ENCODE measurements around the gene FBXL17.
"Not testable (repeated sequence)": the region's sequence is repeated elsewhere in the genome, so short reads cannot be mapped to it uniquely, and the experiment has no call there.

Gene FBXL17
- 7.8 to 39.3 (median 26.5) reads per million in 17 experiments for total RNA-seq

DNA sequence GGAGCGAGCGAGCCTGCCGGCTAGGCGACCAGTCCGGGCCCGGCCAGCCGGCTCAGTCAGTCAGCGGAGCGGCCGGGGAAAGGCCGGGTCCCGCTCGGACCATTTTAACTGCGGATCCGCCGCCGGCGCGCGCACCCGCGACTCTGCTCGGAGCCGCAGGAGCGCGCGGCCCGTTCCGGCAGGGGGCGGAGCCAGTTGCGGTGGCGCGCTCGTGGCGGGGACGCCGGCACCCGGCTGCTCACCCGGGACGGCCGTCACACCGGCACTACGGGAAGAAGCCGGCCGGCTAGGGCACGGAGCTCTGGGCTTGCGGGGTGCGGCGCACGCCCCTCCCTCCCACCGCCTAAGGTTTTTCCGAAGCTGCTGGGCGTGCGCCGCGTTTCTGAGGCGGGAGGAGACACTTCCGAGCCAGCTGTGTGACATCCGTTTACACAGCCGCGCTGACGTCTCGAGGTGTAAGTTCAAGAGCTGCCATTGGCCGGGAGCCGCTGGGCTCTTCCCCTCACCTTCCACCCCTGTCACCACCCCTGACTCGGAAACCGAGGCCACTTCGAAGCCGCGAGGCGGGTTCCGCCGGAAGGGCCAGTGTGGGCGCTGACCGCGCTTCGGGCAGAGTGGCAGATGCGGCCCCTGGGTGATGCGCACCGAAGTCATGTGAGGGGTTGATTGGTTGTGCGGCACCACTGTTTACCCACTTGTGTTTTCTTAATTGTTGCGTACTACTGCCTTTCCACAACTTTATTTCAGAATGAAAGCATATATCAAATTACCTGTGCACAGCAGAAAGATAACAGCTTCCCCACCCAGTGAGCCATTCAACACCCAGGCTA, at the start of gene FBXL17:
Gene FBXL17 (minus strand): TSS at position 145 of the 830 bp plus-strand sequence.
- peak; percentile 97 to 99 (median 98) for DNase-seq

DNA sequence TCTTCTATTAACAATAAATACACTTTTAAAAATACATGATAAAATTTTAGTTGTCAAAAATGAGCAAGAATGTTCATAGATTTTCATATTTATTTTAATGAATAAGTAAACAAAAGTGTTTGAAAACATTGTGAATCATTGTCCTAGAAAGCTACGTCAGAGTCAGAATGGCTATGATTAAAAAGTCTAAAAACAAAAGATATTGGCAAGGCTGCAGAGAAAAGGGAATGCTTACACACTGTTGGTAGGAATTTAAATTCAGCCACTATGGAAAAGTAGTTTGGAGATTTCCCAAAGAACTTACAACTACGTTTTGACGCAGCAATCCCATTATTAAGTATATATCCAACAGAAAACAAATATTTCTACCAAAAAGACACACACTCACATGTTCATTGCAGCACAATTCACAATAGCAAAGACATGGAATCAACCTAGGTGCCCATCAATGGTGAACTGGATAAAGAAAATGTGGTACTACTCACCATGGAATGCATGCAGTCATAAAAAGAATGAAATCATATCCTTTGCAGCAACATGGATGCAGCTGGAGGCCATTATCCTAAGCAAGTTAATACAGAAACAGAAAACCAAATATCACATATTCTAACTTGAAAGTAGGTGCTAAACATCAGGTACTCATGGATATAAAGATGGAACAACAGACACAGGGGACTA, 49.2 kb upstream of the FBXL17 start:
- DNase-seq, result no peak

DNA sequence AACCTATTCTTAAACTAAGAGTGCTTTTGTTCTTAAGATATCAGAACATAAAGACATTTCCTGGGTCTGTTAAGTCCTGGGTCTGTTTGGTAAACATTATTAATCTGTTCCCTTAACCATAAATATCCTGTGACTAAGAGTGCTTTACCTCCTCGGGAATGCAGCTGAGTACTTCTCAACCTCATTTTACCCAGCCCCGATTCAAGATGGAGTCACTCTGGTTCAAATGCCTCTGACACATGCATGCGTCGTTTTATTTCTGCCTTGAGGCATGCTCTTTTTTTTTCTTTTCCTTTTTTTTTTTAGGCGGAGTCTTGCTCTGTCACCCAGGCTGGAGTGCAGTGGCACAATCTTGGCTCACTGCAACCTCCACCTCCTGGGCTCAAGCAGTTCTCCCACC, 39.8 kb upstream of the FBXL17 start:
- DNase-seq, result no peak

DNA sequence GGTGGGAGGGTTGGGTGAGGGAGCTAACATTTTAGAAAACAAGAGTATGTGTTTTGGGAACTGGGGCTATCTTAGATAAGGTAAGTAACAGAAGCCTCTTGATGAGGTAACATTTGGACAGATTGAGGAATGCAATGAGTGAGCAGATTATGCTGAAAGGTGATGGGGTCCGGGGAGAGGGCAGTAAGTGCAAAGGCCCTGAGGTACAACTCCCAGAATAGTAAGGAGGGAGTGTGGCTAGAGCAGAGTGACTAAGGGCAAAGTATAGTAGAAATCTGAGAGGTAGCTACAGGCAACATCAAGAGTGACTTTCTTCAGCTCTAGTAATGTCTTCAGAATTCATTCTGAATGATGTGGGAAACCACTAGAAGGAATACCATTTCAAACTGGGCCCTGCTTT, 38.9 kb upstream of the FBXL17 start:
- no peak for DNase-seq

DNA sequence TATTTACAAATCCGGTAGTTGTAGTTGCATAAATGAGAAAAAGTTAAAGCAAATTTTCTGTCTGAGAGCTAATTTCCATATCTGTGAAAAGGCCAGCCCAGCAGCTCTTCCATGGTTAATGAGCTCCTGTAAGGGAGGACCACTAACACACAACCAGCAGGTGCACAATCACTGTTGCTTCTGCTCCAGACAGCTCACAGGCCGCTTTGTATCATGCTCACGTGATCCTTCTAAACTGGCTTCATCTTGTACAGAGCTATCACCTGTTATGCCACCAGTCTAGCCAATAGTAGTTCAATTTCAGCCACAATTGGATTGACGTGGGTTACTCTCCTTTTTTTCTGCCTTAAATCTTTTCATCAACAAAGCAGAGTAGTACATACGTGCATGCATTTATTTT, 38.3 kb upstream of the FBXL17 start:
- no peak for DNase-seq

DNA sequence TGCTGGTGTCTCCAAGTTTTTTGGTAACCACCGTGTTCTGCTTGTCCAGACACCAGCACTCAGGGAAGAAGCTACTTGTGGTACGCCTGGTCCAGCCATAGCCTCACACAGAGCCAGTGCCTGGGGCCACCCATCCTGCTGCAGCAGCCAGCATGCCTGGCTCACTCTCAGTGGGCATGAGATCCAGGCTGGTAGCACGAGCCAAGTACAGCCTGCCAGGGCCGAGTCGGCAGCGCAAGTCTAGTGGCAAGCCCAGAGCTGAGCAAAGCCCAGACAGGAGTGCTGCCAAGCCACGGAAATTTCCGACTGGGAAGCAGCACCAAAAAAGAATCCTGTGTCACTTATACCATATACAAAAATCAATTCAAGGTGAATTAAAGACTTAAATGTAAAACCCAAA, 36.3 kb upstream of the FBXL17 start:
- no peak for DNase-seq

DNA sequence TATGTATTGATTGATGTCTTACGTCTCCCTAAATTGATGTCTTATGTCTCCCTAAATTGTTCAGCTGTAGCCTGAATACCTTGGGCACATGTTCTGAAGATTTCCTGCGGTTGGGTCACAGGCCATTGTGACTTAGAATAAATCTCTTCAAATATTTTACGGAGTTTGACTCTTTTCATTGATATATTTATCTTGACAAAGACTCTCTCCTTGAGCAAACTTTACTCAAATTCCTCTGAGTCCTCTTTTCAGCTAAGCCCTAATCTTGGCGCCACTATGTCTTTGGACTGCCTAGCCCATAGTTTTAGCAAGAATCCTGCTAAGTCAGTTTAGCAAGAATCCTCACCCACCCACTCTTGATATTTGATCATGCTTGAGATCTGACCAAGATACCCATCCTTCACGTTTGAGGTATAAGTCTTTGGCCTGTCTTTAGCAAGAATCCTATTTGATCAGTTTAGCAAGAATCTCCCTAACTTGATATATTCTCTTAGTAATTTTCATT, 35.3 kb upstream of the FBXL17 start:
- DNase-seq, result no peak

DNA sequence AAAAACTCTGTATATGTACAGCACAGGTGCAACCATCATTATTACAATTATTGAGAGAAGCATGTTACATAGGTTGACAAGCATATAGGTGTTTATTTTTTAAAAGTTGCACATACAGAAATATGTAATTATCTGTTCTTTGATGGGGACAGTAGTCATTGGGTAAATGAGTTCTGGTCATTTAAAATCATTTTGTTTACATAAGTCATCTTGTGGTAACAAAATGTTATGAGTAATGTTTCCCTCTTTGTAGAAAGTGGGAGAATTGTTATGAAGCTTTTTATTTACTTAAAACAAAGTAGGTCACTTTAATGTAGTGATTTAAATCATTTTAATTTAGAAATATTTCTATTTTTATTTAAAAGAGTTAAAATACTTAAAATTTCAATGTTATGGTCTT, 33.8 kb upstream of the FBXL17 start:
- DNase-seq, result no peak

DNA sequence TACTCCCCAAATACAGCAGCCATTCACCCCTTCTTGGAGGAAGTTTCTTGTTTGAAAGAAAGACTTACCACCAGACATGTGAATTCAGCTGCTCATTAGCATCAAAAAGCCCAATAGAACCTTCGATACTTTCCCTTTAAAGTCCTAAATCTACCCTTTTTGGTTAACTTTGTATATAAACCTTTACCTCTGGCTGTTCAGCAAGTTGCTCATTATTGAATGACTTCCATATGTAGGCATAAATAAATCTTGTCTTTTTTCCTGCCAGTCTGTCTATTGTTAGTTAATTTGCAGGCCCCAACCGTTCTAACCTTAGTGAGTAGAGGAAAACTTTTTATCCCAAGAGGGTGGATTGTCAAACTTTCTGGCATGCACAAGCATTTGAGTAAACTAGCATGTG, 27.9 kb upstream of the FBXL17 start:
- DNase-seq, result no peak

DNA sequence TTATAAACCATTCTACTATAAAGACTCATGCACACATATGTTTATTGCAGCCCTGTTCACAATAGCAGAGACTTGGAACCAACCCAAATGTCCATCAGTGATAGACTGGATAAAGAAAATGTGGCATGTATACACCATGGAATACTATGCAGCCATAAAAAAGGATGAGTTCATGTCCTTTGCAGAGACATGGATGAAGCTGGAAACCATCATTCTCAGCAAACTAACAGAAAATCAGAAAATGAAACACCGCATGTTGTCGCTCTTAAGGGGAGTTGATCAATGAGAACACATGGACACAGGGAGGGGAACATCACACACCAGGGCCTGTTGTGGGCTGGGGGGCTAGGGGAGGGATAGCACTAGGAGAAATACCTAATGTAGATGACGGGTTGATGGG, 23.3 kb upstream of the FBXL17 start:
- DNase-seq, result not testable (repeated sequence)

DNA sequence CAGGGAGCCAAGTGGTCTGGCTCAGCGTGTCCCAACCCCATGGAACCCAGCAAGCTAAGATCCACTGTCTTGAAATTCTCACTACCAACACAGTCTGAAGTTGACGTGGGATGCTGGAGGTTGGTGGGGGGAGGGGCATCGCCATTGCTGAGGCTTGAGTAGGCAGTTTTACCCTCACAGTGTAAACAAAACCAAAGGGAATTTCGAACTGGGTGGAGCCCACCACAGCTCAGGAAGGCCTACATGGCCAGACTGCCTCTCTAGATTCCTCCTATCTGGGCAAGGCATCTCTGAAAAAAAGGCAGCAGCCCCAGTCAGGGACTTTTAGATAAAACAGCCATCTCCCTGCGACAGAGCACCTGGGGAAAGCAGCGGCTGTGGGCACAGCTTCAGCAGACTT, 17.1 kb upstream of the FBXL17 start:
- DNase-seq, result no peak

DNA sequence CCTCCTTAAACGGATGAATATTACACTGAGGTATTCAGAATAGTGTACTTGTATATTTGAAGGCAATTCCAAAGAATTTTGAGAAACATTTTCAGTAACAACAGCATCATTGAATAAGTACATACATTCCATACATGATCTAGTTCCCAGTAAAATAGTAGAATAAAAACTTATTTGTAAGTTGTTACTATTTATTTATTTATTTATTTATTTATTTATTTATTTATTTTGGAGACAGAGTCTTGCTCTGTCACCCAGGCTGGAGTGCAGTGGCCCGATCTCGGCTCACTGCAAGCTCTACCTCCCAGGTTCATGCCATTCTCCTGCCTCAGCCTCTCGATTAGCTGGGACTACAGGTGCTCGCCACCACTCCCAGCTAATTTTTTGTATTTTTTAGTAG, 14.9 kb upstream of the FBXL17 start:
- DNase-seq, result not testable (repeated sequence)

DNA sequence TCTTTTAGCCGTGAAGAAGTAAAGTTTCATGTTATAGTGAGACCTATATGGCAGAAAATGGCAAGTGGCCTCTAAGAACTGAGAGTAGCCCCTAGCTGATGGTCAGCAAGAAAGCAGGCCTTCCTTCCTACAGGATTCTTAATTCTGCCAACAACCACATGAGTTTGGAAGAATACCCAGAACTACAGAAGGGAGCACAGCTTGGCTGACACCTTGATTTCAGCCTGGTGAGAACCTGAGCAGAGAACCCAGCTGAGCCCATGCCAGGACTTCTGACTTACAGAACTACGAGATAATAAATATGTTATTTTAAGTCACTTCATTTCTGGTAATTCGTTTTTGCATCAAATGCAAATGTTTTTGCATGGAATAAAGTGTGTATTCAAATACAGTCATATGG, 5.9 kb upstream of the FBXL17 start:
- no peak for DNase-seq

DNA sequence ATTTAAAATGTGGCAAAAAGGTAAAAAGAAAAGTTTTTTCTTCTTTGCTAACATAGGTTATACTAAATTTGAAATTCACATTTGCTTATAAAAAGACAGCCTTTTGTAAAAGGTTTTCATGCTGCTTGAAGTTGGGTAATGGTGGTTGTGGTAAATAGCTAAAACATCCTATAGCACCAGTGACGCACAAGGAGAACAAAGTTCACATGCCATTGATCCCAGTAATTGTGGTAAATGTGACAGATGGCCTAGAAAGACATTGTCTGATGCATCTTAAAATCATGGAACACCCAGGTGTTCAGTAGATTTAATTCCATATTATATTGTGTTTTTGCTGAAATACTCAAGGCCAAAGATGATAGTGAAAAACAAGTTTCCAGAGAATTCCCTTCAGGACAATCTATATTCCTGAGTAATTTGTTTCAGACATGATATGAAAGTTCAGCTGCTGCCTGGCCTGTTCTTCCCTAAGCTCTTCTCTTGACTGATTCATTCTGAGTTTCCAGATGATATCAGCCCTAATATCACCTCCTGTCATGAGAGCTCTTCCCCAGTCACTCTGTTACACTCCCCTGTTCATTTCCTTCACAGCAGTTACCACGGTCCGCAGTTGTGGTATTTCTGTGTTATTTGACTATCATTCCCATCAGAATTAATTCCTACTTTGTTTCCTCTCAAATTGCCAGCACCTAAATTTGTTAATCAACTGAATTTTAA, 4.6 kb upstream of the FBXL17 start:
- DNase-seq, result no peak

DNA sequence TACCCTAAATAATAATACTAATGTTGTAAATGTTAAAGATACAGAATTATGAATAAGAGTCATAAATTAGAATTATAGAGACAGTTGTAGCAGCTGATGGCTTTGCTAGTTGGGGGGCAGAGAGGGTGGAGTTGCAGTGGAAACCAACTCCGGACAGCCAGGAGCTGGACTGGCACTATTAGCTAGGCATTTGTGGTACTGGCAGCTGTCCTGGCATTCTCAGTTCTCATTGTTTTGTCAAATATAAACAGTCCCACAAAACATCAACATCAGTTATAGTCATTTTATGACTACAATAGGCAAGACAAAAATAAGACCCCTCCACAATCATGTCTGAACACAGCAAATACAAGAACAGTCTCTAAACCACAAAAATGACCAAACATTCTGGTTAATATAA, 2.8 kb upstream of the FBXL17 start:
- DNase-seq, result no peak

DNA sequence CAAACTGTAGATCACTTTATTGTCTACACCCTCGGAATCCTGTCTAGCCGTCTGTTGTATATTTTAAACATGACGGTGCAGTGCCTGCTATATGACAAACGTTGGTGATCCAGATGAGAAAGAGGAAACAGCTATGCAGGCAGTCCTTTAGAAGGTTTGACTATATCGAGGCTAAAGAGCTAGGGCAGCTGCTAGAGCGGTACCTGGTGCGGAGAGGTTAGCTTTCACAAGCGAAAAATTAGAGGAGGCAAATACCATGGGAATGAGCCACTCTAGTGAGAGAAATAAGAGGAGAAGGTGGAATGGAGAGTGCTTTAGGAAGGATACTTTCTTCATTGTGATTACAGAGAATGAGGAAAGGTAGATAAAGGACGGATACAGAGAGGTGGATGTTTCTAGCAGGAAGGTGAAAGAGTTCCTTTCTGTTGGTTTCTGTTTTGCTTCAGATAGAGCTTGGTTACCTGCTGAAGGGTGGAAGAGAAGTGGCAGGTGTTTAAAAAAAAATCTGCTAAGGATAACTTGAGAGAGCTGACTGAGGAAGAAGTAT, 959 bp upstream of the FBXL17 start:
- peak; percentile 26 to 62 (median 55) for DNase-seq

DNA sequence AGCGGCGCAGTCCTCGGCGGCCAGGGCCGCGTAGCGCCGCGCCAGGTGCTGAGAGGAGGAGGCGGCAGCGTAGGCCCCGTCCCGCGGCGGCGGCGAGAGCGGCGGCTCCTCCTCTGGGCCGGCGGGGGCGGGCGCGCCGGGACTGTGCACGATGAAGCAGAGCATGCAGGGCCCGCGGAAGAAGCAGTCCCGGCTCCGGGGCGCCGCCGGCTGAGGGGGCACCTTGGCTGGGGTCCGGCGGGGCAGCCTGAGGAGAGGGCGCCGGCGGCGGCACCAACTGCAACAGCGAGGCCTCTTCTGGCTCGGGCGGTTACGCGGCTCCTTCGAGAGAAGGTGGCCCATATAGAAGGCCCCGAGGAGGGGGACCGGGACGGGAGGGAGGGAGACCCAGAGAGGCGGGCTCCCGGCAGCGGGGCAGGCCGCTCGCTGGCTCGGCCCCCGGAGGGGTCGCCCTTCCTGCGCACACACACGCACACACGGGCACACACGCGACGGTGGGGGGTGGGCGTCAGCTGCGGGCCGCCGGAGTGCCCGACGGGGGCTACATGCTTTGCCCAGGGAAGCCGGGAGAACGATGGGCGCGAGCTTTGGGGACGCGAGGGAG, 446 bp downstream of the FBXL17 start:
- peak; percentile 82 to 94 (median 88) for DNase-seq

DNA sequence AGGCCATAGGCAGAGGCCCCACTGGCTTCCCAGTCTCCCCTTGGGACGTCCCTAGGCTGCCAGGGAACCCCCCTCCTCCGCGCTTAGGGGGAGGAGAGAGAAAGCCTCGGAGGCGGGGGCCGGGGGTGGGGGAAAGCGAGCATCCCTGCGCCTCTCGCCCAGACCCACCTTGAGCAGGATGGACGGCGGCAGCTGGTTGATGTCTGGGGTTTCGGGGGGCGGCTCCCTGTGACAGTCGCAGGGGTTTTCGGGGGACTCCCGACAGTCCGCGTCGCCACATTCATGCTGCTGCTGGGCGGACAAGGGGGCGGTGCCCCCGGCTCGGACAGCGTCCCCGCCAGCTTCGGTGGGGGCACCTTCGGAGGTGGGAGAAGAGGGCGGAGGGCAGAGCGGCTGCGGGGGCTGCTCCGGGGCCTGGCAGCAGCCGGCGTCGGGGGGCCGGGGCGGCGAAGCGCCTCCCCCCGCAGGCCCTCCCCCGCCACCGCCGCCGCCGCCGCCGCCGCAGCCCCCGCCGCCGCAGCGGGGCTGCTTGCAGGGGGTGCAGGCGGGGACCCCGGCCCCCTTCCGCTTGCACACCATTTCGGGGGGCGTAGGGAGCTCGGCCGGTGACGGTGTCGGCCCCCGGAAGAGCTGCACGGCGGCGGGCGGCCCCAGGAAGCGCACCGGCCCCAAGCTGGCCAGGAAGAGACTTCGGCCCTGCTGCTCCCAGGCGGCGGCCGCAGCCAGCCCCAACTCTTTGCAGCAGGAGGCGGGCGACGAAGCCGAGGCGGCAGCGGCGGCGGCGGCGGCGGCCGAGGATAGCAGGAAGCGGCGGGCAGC, 1.2 kb downstream of the FBXL17 start:
- peak; percentile 29 to 60 (median 49) for DNase-seq

DNA sequence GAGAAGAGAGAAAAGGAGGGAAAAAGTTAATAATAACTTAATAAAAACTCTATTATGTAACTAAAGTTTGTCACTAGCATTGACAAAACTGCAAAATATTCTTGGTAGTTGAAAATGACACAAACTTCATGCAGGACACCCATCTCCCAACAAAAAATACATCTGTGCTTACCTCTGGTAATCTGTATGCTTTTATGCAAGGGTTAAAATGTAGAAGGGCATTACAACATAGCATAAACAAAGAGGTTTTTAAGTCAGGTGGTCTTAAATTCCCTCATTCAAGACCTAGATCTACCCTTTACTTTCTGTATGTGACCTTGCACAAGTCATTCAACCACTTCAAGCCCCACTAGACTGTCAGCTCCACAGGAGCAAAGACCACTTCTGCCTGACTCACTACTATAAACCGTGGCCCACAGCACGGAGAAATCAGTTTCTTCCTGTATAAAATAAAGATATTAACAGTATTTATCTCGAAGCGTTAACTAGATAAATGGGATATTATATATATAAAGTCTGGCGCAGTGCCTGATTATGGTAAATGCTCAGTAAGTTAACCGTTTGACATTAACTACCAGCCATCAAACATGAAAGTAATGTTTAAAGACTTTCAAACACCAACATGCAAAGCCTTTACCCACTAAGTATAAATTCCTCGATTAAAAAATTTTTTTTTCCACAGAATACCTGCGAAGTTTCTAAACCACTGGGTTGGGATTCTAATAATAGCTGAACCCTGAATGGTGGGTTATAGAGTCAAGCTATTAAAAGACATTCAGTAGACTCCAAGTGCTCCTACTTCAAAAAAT, 2.0 kb downstream of the FBXL17 start:
- peak in 3 of 4 experiments; percentile 10 to 22 (median 20) for DNase-seq

DNA sequence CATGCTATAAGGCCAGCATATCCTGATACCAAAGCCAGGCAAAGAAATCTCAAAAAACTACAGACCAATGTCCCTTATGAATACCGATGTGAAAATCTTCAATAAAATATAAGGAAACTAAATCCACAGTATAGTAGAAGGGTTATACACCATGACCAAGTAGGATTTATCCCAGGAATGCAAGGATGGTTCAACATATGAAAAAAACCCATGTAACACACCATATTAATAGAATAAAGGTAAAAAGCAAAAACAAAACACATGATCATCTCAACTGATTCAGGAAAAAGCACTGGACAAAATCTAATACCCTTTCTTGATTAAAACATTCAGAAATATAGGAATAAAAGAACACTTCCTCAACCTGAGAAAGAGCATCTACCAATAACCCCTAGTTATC, 6.1 kb downstream of the FBXL17 start:
- DNase-seq, result no peak

DNA sequence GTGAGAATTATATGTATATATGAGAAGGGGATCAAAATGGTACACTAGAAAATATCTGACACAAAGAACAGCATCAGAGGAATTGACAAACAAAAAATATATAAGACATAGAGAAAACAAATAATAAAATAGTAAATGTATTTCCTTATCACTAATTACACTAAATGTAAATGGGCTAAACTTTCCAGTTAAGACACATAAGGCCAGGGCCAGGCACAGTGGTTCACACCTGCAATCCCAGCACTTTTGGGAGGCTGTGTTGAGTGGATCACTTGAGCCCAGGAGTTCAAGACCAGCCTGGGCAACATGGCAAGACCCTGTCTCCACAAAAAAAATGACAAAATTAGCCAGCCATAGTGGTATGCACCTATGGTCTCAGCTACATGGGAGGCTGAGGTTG, 8.5 kb downstream of the FBXL17 start:
- DNase-seq, result no peak

Data from suppressor macrophage (primary cell).